HepG2 (cell line): ENCODE measurements around the gene ETV6. TPM values are rescaled to one million over a fixed set of nuclear protein-coding genes. Genes with fewer than 3 reads are reported as not detected.

Experiments used
- ATAC-seq: fragments of 200-7000 bp; cut with Tn5 transposase; 3 replicates; pipeline ENCODE4 v1.9.1; 2020; ENCODE audit warnings: mild to moderate bottlenecking, moderate library complexity
- BruUV-seq: library from RNA; stranded (reverse); fragments of 400-500 nt; replicated peaks from 2 replicates; lab custom pipeline; 2021; lab: Mats Ljungman, UMichigan
- CTCF ChIA-PET: fragments of 300-600 bp; formaldehyde crosslinking; extraction: SDS; loops from one replicate; lab custom pipeline; 2021; ENCODE audit warnings: low total read pairs, inconsistent platforms, low intra/inter-chr PET ratio; lab: Yijun Ruan, JAX
- POLR2A ChIA-PET: fragments of 350-600 bp; sonication (Branson Sonifier 250); formaldehyde crosslinking; loops from one replicate; lab custom pipeline; 2020; ENCODE audit warnings: antibody characterized with exemption, inconsistent platforms; lab: Yijun Ruan, JAX
- DNase-seq: peaks from one replicate; pipeline ENCODE4 v3.0.0-alpha.2; 2015; ENCODE audit warnings: low spot score
- FAIRE-seq: peaks from 3 replicates; lab custom pipeline; 2011; peaks lifted over from hg19 to GRCh38; lab: Jason Lieb, UNC
- H2AFZ ChIP-seq: one replicate; pipeline ENCODE4 v1.6.1; 2011; ENCODE audit warnings: low read length, inconsistent platforms
- H3K27ac ChIP-seq: fragments of 300-600 bp; 3 replicates; pipeline ENCODE4 v1.8.0; 2011; ENCODE audit warnings: mixed run types, mild to moderate bottlenecking, mixed read lengths, low read length, inconsistent platforms; ENCODE audit not compliant: insufficient read depth; ENCODE audit errors: extremely low read length
- H3K27me3 ChIP-seq, 2 experiments: fragments of 200-600 bp in 1 of 2; 2 replicates in 1 of 2; 3 replicates in 1 of 2; pipeline versions ENCODE4 v1.6.0 to v1.8.0; 2011; ENCODE audit warnings: low read length in 2 of 2, mild to moderate bottlenecking in 2 of 2, moderate library complexity in 2 of 2, inconsistent platforms in 1 of 2; ENCODE audit not compliant: insufficient read depth in 2 of 2, control insufficient read depth in 1 of 2
- H3K36me3 ChIP-seq, 2 experiments: fragments of 200-600 bp in 1 of 2; replicated peaks in 1 of 2; 2 replicates in 1 of 2; 3 replicates in 1 of 2; pipeline versions ENCODE4 v1.5.1 to v1.8.0; 2011; ENCODE audit warnings: low read length in 2 of 2, inconsistent platforms in 1 of 2; ENCODE audit not compliant: insufficient read depth in 2 of 2, control insufficient read depth in 1 of 2
- H3K4me1 ChIP-seq: 2 replicates; pipeline ENCODE4 v1.5.1; 2012; ENCODE audit warnings: low read length, inconsistent platforms; ENCODE audit not compliant: insufficient read depth
- H3K4me2 ChIP-seq: 2 replicates; pipeline ENCODE4 v1.6.0; 2011; ENCODE audit warnings: low read depth, low read length, inconsistent platforms
- H3K4me3 ChIP-seq, 3 experiments: fragments of 200-600 bp in 1 of 3; sonication (generic), shearing (Covaris generic) in 1 of 3; replicated peaks in 1 of 3; 2 replicates each; pipeline ENCODE4 v1.5.1; 2011 to 2016; ENCODE audit warnings: low read length in 3 of 3, inconsistent platforms in 2 of 3, low read depth in 2 of 3, mild to moderate bottlenecking in 2 of 3, control low read depth in 1 of 3, mixed read lengths in 1 of 3; ENCODE audit not compliant: insufficient read depth in 1 of 3
- H3K79me2 ChIP-seq: one replicate; pipeline ENCODE4 v1.6.1; 2011; ENCODE audit warnings: low read length, inconsistent platforms; ENCODE audit not compliant: insufficient read depth
- H3K9ac ChIP-seq: 2 replicates; pipeline ENCODE4 v1.6.0; 2011; ENCODE audit warnings: mild to moderate bottlenecking, low read depth, low read length, inconsistent platforms; ENCODE audit not compliant: insufficient read depth
- H3K9me3 ChIP-seq: 2 replicates; pipeline ENCODE4 v1.5.1; 2012; ENCODE audit warnings: mild to moderate bottlenecking, low read length
- H4K20me1 ChIP-seq: 2 replicates; pipeline ENCODE4 v1.6.0; 2011; ENCODE audit warnings: inconsistent platforms, mild to moderate bottlenecking, low read length, moderate library complexity; ENCODE audit not compliant: insufficient read depth
- ESRRA ChIP-seq: sonication (generic); formaldehyde crosslinking; IDR thresholded peaks from 2 replicates; pipeline ENCODE4 v1.5.1; 2020; ENCODE audit warnings: mild to moderate bottlenecking, low read depth, missing genetic modification reagents
- FOSL1 ChIP-seq: sonication (generic); formaldehyde crosslinking; IDR thresholded peaks from 2 replicates; pipeline ENCODE4 v1.9.0; 2021; ENCODE audit warnings: missing genetic modification reagents, borderline replicate concordance
- REST ChIP-seq, 2 experiments: IDR thresholded peaks; 2 replicates each; pipeline ENCODE4 v1.6.1; 2011 to 2012; ENCODE audit warnings: low read length in 2 of 2, borderline replicate concordance in 1 of 2, low read depth in 1 of 2, mild to moderate bottlenecking in 1 of 2, moderate library complexity in 1 of 2
- ZIK1 ChIP-seq: sonication (generic); formaldehyde crosslinking; IDR thresholded peaks from 2 replicates; pipeline ENCODE4 v1.5.0; 2020; ENCODE audit warnings: mild to moderate bottlenecking, low read depth, missing genetic modification reagents, borderline replicate concordance
- WGBS: methylation state at CpG from one replicate; pipeline ENCODE4 v1.1.6; 2017; ENCODE audit warnings: low lambda C conversion rate; 5-methylcytosine and 5-hydroxymethylcytosine counted together
- in situ Hi-C: cut with HindIII; loops from 2 replicates; pipeline ENCODE4 v1.10.0; 2017; ENCODE audit warnings: low pct_unique_long_range_greater_than_20kb; ENCODE audit not compliant: extremely low pct_ligation_motif_present
- intact Hi-C: fragments of 100-400 bp; cut with micrococcal nuclease; formaldehyde crosslinking; loops from one replicate; pipeline ENCODE4 v1.10.0; 2022; ENCODE audit not compliant: unreplicated experiment
- polyA plus RNA-seq, 8 experiments: library from polyadenylated mRNA; depleted of rRNA in 3 of 8; stranded (reverse) in 7 of 8; unstranded in 1 of 8; fragments of >200 nt; fragmentation: Illumina TruSeq in 4 of 8; extraction: Trizol in 4 of 8; gene quantifications; 2 replicates each; pipeline versions ENCODE4 v1.2.1 to v1.2.3, GENCODE V29; 2011 to 2016; ENCODE audit warnings: low read depth in 4 of 8, missing spikeins in 1 of 8, mixed read lengths in 1 of 8; ENCODE audit not compliant: insufficient read depth in 1 of 8
- total RNA-seq, 5 experiments: library from RNA; depleted of rRNA; stranded (reverse); fragments of >200 nt; fragmentation: Illumina TruSeq; extraction: Trizol; gene quantifications; 2 replicates each; pipeline ENCODE4 v1.2.3, GENCODE V29; 2016; ENCODE audit warnings: low read depth in 1 of 5
- TF ChIP-seq, protein P1 (sequence below): sonication (generic); formaldehyde crosslinking; IDR thresholded peaks from 2 replicates; pipeline ENCODE4 v1.5.1; 2020; ENCODE audit warnings: mild to moderate bottlenecking, moderate library complexity, missing genetic modification reagents
- TF ChIP-seq, protein P2 (sequence below): sonication (generic); formaldehyde crosslinking; IDR thresholded peaks from 2 replicates; pipeline ENCODE4 v1.4.0; 2020; ENCODE audit warnings: low read depth, mild to moderate bottlenecking, missing genetic modification reagents
- TF ChIP-seq, protein P3 (sequence below): sonication (generic); formaldehyde crosslinking; IDR thresholded peaks from 2 replicates; pipeline ENCODE4 v1.9.0; 2021; ENCODE audit warnings: missing genetic modification reagents, borderline replicate concordance

Gene ETV6
- total and polyA plus RNA-seq, 2 of the 13 experiments (the other 11 are each of a cell fraction or from before 2014, with no cell fraction given), result 2.2 to 3.0 TPM

DNA sequence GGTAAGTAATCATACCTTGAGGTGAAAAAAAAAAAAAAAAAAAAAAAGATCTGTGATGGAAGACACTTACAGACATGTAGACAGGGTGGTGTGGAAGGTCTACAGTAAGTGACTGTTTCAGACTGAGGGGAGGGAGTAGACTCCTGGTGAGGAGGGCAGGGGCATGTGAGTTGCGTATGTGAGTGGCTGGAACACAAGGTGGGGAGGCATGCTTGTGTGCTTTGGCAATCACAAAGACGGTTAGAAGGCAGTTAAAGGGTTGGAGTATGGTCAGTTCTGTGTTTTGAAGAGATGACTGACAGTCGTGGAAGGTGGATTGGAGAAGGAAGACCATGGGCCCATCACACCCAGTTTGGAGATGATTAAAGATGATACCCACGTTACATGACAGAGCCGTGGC is 65.2 kb downstream of the ETV6 start:
- ChIA-PET CTCF (no interaction called here), POLR2A (no interaction called here)
- Histone ChIP-seq H2AFZ (no peak overlapping the region), H3K27ac (no peak overlapping the region), H3K4me1 (peaks cover 59% of the 10 kb centered on the region), H3K27me3 (no peaks in the 10 kb centered on the region), H3K4me3 (no peak overlapping the region), H3K9ac (no peak overlapping the region), H3K9me3 (no peaks in the 10 kb centered on the region), H4K20me1 (no peaks in the 10 kb centered on the region), H3K79me2 (no peaks in the 10 kb centered on the region), H3K36me3 (no peaks in the 10 kb centered on the region), H3K4me2 (no peak overlapping the region)
- intact Hi-C loops (no loop called here), in situ Hi-C loops (no loop called here)
- ATAC-seq, result no peak
- TF ChIP-seq, protein P1, sequence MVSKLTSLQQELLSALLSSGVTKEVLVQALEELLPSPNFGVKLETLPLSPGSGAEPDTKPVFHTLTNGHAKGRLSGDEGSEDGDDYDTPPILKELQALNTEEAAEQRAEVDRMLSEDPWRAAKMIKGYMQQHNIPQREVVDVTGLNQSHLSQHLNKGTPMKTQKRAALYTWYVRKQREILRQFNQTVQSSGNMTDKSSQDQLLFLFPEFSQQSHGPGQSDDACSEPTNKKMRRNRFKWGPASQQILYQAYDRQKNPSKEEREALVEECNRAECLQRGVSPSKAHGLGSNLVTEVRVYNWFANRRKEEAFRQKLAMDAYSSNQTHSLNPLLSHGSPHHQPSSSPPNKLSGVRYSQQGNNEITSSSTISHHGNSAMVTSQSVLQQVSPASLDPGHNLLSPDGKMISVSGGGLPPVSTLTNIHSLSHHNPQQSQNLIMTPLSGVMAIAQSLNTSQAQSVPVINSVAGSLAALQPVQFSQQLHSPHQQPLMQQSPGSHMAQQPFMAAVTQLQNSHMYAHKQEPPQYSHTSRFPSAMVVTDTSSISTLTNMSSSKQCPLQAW, result no peak
- TF ChIP-seq, protein P2, sequence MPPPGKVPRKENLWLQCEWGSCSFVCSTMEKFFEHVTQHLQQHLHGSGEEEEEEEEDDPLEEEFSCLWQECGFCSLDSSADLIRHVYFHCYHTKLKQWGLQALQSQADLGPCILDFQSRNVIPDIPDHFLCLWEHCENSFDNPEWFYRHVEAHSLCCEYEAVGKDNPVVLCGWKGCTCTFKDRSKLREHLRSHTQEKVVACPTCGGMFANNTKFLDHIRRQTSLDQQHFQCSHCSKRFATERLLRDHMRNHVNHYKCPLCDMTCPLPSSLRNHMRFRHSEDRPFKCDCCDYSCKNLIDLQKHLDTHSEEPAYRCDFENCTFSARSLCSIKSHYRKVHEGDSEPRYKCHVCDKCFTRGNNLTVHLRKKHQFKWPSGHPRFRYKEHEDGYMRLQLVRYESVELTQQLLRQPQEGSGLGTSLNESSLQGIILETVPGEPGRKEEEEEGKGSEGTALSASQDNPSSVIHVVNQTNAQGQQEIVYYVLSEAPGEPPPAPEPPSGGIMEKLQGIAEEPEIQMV (CRISPR knock-in tag), result no peak
- TF ChIP-seq ZIK1, result no peak
- no peak for DNase-seq
- FAIRE-seq, result no peak
- BruUV-seq, result no TSS peak
- 94% methylated on average over 5 of the region's 5 CpGs for WGBS

DNA sequence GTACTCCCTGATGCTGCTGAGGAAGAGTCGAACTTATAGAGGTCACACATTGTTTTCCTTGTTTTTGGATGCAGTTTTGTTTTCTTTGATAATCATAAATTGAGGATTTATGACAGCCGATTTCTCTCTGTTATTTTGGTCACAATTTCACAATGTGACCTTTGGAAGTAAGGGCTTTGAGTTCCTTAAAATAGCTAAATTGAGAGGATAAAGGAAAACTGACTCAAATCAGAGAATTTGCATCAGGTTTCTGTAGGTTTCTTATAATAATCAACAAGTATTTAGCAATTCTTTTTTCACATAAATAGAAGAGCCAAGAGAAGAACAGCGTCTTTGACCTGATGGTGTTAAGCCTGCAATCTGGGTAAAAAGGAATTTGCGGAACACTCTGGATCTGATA is 66.1 kb downstream of the ETV6 start:
- FAIRE-seq (no peak), ATAC-seq (no peak), DNase-seq (no peak)
- Histone ChIP-seq H3K9ac (no peak overlapping the region), H3K79me2 (no peaks in the 10 kb centered on the region), H3K4me3 (no peak overlapping the region), H3K9me3 (no peaks in the 10 kb centered on the region), H3K4me2 (no peak overlapping the region), H4K20me1 (no peaks in the 10 kb centered on the region), H3K27me3 (no peaks in the 10 kb centered on the region), H3K27ac (no peak overlapping the region), H2AFZ (no peak overlapping the region), H3K36me3 (no peaks in the 10 kb centered on the region), H3K4me1 (peaks cover 49% of the 10 kb centered on the region)
- intact Hi-C loops (no loop called here), in situ Hi-C loops (no loop called here)
- ChIA-PET CTCF (no interaction called here), POLR2A (no interaction called here)
- no TSS peak for BruUV-seq
- 83% methylated on average over 4 of the region's 4 CpGs for WGBS
- TF ChIP-seq ESRRA (CRISPR knock-in tag) (no peak), REST (IDR thresholded peaks at IDR 0.05; ENCODE audit: borderline replicate concordance in 1 of 2, low read depth in 1 of 2, low read length in 2 of 2) (no peak), FOSL1 (no peak)
- TF ChIP-seq, protein P3, sequence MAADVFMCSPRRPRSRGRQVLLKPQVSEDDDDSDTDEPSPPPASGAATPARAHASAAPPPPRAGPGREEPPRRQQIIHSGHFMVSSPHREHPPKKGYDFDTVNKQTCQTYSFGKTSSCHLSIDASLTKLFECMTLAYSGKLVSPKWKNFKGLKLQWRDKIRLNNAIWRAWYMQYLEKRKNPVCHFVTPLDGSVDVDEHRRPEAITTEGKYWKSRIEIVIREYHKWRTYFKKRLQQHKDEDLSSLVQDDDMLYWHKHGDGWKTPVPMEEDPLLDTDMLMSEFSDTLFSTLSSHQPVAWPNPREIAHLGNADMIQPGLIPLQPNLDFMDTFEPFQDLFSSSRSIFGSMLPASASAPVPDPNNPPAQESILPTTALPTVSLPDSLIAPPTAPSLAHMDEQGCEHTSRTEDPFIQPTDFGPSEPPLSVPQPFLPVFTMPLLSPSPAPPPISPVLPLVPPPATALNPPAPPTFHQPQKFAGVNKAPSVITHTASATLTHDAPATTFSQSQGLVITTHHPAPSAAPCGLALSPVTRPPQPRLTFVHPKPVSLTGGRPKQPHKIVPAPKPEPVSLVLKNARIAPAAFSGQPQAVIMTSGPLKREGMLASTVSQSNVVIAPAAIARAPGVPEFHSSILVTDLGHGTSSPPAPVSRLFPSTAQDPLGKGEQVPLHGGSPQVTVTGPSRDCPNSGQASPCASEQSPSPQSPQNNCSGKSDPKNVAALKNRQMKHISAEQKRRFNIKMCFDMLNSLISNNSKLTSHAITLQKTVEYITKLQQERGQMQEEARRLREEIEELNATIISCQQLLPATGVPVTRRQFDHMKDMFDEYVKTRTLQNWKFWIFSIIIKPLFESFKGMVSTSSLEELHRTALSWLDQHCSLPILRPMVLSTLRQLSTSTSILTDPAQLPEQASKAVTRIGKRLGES, result no peak
